Amniotic epithelial cell (primary cell): ENCODE data around the gene NKX1-2.

Source experiments
- DNase-seq: peaks from one replicate; pipeline ENCODE4 v3.0.0-alpha.2; 2010; ENCODE audit warnings: low read depth

The NKX1-2 gene

DNA sequence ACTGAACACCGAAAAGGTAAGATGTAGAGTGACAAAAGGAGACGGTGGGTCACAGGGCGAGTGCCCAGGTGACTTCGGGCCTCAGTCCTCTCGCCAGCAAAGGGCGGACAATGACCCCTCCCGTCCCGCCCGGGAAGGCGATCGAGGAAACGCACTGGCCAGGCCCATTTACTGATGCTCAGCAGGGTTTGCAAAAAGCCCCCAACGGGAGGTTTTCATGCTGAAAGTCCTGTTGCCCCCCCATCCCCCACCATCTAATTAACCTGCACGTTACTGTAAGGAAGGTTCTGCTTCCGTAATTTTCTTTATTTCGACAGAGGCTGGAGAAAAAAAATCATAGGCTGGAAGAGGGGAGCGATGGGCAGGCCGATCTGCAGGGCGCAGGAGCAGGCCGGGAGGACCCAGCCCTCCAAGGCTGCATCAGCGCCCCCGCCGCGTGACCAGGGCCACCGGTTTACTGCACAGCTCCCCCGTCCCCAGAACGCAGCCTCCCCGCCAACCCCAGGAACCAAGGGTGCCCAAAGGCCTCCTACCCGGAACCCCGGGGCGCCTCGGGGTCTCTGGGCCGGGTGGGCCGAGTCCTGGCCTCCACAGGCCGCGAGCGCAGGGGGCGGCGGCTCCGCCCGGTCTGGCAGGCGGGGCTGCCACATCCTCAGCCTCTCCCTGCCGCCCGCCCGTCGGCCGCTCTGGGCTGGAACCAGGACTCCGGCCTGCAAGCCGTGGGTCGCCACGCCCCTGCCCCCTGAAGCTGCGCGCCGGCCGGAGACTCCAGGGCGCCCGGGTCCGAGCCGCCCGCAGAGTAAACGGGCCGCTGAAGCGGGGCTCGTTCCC lies 31.7 kb downstream of the NKX1-2 start:
- peak; percentile 62 for DNase-seq

DNA sequence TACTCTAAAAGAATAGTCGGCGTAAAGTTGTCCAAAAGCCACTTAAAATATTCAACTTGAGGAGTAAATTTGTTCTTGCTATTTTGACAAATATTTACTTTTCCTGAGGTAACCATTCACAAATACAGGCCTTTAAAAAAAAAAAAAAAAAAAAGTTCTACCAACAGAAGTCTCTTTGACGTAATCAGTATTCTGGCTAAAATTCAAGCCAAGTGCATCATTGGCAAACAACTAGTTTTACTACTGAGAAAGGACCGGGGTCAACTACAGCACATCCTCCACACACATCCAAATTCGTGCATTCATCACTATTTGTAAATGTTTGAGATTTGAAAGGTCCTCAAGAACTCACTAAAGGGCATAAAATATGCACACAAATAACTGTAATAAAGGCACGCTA lies 33.1 kb downstream of the NKX1-2 start:
- DNase-seq: no peak

DNA sequence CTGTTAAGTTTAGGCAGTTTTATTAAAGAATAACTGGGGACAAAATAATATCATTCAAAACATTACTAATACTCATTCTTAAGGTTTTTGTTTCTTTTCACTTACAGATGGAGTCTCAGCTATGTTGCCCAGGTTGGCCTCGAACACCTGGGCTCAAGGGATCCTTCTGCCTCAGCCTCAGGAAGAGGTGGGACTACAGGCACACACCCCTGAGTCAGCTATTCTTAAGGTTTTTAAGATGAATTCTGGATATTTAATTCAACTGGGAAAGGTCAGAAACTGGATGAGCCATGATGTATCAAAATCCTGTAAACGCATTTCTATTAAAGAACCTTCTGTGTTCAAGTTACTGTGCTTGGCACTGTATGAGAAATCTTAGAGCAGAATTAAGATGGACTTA lies 34.6 kb downstream of the NKX1-2 start:
- no peak for DNase-seq

DNA sequence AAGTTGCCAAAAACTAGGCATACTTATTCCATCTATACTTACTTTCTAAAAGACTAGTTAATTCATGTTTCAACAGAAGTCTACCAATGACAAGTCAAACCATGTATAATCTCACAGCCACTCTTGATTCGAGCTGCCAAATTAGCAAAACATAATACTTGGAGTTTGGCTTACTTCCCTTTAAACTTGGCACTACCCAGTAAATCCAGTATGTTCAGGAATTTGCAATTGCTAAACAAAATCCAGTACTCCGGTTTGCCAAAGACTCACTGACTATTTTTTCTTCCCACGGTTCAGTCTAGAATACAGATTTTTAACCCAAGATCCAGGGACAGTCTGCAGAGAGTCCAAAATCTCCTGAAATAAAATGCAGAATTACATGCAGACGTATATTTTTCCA lies 35.8 kb downstream of the NKX1-2 start:
- DNase-seq: peak; percentile 24

DNA sequence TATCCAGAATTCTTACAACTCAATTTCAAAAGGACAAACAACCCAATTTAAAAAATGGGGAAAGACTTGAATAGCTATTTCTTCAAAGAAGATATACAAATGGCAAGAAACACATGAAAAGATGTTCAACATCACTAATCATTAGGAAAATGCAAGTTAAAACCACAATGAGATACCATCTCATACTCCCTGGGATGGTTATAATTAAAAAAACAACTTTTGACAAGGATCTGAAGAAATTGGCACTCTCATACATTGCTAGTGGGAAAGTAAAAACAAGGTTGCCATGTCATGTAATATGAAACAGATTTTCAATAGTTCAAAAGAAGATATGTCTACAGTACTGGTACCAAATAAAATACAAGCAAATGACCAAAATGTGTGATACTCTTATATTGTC lies 40.1 kb downstream of the NKX1-2 start:
- no peak for DNase-seq

DNA sequence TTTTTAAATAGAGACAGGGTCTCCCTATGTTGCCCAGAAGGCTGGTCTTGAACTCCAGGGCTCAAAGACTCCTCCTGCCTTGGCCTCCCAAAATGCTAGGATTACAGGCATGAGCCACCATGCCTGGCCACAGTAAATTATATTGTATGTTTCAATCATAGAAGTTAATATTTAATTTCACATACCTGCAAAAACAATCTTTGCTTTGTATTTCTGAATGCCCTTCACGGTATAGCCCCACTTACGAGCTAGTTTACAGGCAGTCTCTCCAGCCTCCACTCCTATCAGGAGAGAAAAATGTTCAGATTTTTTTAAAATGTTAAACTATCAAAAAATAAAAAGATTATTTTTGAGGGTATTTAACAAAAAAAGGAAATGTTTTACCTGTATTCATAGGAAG lies 41.5 kb downstream of the NKX1-2 start:
- no peak for DNase-seq

DNA sequence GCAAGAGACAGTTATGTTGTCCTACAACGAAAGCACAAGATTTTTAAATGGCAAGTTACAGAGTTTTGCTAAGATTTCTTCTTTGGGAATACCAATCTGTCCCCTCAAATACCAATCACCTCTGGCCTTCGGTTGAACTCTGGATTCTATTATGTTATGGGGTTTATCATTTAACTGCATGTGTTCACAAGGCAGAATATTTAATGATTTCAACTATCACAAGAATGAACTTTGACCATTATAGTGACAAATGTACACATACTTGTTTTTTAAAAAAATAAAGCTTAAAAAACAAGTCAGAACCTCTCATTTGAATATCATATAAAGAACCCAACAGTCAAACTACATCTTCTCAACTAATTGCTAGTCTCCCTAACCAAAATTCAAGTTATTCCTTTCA lies 42.4 kb downstream of the NKX1-2 start:
- DNase-seq: no peak

DNA sequence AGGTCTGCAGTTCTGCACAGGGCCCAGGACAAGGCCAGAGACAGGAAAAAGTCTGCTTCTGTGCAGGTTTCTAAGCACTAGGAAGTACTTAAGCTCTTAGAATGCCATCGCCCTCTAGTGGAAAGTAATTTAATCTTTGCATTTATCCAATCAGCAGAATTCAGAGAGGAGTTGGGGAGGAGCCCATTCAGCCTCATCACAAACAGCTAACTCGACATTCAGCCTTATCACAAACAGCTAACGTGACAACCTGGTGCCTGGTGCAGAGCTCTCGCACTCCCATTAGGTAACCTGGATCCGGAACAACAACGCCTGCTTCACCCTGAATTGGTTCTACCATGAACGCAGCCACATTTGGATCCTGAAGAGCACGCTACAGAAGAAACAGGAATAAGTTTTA lies 46.3 kb downstream of the NKX1-2 start:
- DNase-seq: peak; percentile 95

DNA sequence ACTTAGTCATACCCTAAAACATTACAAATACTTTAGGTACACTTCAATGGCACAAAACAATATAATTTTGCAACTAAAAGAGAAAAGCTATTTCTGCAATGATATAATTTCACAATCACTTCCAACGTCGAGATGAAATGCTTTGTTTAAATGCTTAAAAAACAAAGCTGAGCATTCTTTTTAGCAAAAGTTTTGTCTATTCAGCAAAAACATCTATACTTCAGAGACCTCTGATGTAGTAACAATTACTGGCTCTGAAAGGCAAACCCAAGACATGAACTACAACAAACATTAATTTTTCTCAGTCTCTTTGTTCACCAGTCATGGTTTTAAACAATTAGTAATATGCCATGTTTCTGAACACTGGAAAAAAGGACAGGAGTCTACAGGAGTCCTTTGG lies 47.6 kb downstream of the NKX1-2 start:
- no peak for DNase-seq

DNA sequence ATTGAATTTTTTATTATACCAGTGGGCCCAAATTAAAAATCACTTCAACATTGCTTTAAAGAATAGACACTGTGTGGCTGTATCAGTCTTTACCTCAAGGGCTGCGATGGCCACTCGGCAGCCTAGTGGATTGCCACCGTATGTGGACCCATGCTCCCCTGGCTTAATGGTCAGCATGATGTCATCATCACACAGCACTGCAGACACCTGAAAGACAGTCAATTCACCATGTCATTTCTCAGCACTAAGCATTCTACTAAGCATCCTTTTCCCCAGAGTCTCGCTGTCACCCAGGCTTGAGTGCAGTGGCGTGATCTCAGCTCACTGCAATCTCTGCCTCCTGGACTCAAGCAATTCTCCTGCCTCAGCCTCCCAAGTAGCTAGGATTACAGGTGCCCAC lies 48.2 kb downstream of the NKX1-2 start:
- no peak for DNase-seq
